ENCODE results near the gene GSTT2.

GSTT2 gene

DNA sequence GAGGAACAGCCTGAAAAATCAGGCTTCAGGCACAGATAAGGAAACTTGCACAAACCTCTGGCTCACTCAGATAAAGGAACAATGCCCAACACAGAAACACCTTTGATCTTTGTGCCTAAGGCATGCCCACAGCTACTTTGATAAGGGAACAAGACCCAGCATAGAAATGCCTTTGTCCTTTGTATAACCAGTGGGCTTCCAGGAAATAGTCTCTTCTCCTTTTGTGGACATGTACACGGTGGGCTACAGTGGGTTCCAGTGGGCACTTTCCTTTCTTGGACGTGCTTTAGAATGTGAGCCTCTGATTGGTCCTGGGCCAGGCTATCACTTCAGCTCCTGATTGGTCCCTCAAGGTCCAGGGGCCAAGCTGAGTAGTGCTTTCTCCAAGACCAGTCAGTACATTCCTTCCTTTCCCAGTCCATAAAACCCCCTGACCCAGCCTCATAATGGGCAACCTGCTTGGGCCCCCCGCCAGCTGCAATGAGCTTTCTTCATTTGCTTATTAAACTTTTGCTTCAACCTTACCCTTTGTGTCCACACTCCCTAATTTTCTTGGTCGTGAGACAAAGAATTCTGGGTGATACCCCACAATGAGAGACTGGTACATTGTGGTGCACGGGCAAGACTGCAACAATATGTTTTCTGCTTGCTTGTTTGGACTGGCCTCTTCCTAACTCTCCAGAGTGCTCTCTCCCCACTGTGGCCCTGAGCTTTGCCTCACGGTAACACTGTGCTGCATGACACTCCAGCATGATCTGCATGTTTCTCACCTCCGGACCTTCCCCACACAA, 29.5 kb downstream of the GSTT2 start:
- no peak for DNase-seq

DNA sequence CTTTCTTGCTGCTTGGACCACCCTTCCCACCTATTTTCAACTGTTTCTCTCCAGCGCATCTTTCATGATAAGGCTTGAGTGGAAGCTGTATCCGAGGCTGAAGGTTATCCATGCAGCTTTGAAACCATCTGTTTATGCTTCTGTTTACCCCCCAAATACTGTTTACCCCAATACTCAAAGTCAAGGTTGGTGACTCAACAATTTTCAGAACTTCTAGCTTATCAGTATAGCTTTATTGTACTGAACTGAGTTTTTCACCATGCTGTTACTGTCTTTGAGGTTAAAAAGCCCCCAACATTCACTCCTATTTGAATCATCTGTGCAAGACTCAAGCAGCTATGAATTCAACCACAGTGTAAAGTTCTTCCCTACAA, 30.1 kb downstream of the GSTT2 start:
- no peak for DNase-seq

GRCh38 chr22:24011735-24012068, 31.8 kb downstream of the GSTT2 start:
- DNase-seq: no peak

GRCh38 chr22:24016156-24016555, 36.2 kb downstream of the GSTT2 start:
- DNase-seq: no peak

- DNase-seq: no peak
Observed at GRCh38 chr22:24021304-24021703, 41.4 kb downstream of the GSTT2 start.

- no peak for DNase-seq
Observed at GRCh38 chr22:24023204-24023789, 43.4 kb downstream of the GSTT2 start.

- no peak for DNase-seq
Observed at GRCh38 chr22:24024354-24024753, 44.4 kb downstream of the GSTT2 start.

DNA sequence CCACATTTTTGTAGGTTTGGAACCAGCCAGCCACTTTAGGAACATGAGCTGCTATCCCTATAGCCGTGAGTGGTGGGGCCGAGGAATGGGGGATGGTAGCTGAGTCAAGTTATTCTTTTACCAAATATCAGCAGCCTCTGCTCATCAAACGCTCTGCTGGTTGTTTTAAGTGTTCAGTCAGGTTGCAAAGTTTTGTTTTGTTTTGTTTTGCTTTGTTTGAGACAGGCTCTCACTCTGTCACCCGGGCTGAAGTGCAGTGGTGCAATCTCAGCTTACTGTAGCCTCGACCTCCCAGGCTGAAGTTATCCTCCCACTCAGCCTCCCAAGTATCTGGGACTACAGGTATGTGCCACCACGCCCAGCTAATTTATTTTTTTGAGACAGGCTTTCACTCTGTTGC, 45.5 kb downstream of the GSTT2 start:
- DNase-seq: no peak

GRCh38 chr22:24026056-24026455, 46.1 kb downstream of the GSTT2 start:
- DNase-seq: no peak

- no peak for DNase-seq
Observed at GRCh38 chr22:24026733-24027132, 46.8 kb downstream of the GSTT2 start.

- no peak for DNase-seq
Observed at GRCh38 chr22:24027389-24027975, 47.5 kb downstream of the GSTT2 start.

DNA sequence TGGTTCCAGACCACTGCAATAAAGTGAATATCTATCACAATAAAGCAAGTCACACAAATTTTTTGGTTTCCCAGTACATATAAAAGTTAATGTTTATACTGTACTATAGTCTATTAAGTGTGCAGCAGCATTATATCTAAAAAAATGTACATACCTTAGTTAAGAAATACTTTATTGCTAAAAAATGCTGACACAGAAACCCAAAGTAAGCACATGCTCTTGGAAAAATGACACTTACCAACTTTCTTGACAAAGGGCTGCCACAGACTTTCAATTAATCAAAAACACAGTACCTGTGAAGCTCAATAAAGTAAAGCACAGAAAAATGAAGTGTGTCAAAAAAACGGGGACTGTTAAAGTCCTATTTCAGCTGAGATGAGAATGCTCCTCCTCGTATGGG, 48.1 kb downstream of the GSTT2 start:
- no peak for DNase-seq

- DNase-seq: no peak
Observed at GRCh38 chr22:24028533-24028932, 48.6 kb downstream of the GSTT2 start.

GRCh38 chr22:24029304-24029703, 49.4 kb downstream of the GSTT2 start:
- DNase-seq: no peak

DNA sequence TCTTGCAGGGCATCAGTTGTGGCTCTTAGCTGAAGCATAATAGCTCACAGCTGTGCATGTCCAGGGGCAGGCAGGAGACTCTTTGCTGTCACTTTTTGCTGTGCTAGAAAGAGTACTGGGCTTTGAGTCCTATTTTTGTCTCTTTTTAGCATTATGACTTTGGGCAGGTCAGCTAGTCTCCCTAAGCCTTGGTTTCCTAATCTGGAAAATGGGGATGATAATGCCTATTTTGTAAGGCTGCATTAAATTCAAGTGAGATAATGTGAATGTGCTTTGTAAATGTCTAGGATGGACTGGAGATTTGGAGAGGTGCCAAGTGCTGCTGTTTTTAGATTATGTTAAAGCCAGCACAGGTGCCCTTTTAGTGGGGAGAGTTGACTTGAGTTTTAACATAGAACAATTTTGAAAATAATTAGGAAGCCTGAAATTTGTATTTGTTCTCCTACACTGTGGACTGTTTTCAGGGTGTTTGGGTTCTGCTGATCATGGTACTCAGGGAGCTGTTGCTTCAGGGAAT, 50.3 kb downstream of the GSTT2 start:
- DNase-seq: no peak
